H1 (cell line): ENCODE results near the gene RASGRF1. TPM values are rescaled to one million over a fixed set of nuclear protein-coding genes. Genes with fewer than 3 reads are reported as not detected.

ENCODE experiments used
- BCL11A ChIP-seq, 2 experiments: IDR thresholded peaks; one replicate each; pipeline ENCODE4 v1.6.1; 2011; ENCODE audit warnings: low read depth in 2 of 2, low read length in 2 of 2, mild to moderate bottlenecking in 2 of 2
- EZH2 ChIP-seq: fragments of 200-600 bp; sonication (generic); IDR thresholded peaks from 2 replicates; pipeline ENCODE4 v1.7.1; 2012; ENCODE audit warnings: low read depth, mild to moderate bottlenecking, moderate library complexity, low read length, inconsistent platforms; ENCODE audit not compliant: severe bottlenecking
- PHF8 ChIP-seq: fragments of 200-600 bp; sonication (generic); conservative IDR thresholded peaks from 2 replicates; pipeline ENCODE4 v1.7.1; 2012; ENCODE audit warnings: low read depth, mild to moderate bottlenecking, inconsistent platforms, low read length, moderate library complexity
- RBBP5 ChIP-seq: IDR thresholded peaks from 2 replicates; pipeline ENCODE4 v1.7.1; 2012; ENCODE audit warnings: low read depth, mild to moderate bottlenecking, inconsistent platforms, low read length, moderate library complexity, borderline replicate concordance
- RFX5 ChIP-seq: IDR thresholded peaks from 2 replicates; pipeline ENCODE4 v1.6.1; 2011; ENCODE audit warnings: low read depth, low read length, improper control_type of control experiment, borderline replicate concordance
- SIN3A ChIP-seq, 2 experiments: IDR thresholded peaks in 1 of 2; conservative IDR thresholded peaks in 1 of 2; 2 replicates each; pipeline ENCODE4 v1.6.1; 2011 to 2012; ENCODE audit warnings: low read length in 2 of 2, improper control_type of control experiment in 1 of 2, low read depth in 1 of 2, mild to moderate bottlenecking in 1 of 2
- SUZ12 ChIP-seq: fragments of 200-600 bp; sonication (generic); IDR thresholded peaks from 2 replicates; pipeline ENCODE4 v1.6.1; 2012; ENCODE audit warnings: mild to moderate bottlenecking, inconsistent platforms, low read length, moderate library complexity, mixed read lengths
- YY1 ChIP-seq: IDR thresholded peaks from 2 replicates; pipeline ENCODE4 v1.6.1; 2011; ENCODE audit warnings: low read depth, mild to moderate bottlenecking, low read length
- ZNF274 ChIP-seq: IDR thresholded peaks from 2 replicates; pipeline ENCODE4 v1.7.0; 2012; ENCODE audit warnings: low read length, borderline replicate concordance; ENCODE audit errors: extremely low read depth
- polyA plus RNA-seq, 7 experiments: library from polyadenylated mRNA; depleted of rRNA in 3 of 7; stranded (reverse) in 5 of 7; unstranded in 2 of 7; fragments of >200 nt in 5 of 7; fragments of 200-250 nt in 2 of 7; gene quantifications; 1 replicate in 5 of 7; 2 replicates in 1 of 7; 4 replicates in 1 of 7; pipeline versions ENCODE4 v1.2.1 to v1.2.3, GENCODE V29; 2011 to 2013; ENCODE audit warnings: missing spikeins in 2 of 7, mixed read lengths in 2 of 7
- total RNA-seq: library from RNA; stranded (reverse); fragmentation: NEBNext Ultra II Directional; extraction: Animal tissue kit (Norgen Biotek cat#: 25700); gene quantifications from 2 replicates; pipeline ENCODE4 v1.2.1, GENCODE V29; 2021
- TF ChIP-seq, protein P1 (sequence below): fragments of 300-600 bp; sonication (generic); IDR thresholded peaks from 2 replicates; pipeline ENCODE4 v1.7.1; 2012; ENCODE audit warnings: low read length, moderate library complexity, mild to moderate bottlenecking, inconsistent platforms; ENCODE audit not compliant: insufficient replicate concordance
- TF ChIP-seq, protein P2 (sequence below): IDR thresholded peaks from 2 replicates; pipeline ENCODE4 v1.6.1; 2011; ENCODE audit warnings: low read depth, mild to moderate bottlenecking, low read length; ENCODE audit not compliant: insufficient read depth

The RASGRF1 gene
- total and polyA plus RNA-seq, 2 of the 8 experiments (the other 6 are each of a cell fraction or from before 2014, with no cell fraction given): 0.42 to 0.67 TPM

DNA sequence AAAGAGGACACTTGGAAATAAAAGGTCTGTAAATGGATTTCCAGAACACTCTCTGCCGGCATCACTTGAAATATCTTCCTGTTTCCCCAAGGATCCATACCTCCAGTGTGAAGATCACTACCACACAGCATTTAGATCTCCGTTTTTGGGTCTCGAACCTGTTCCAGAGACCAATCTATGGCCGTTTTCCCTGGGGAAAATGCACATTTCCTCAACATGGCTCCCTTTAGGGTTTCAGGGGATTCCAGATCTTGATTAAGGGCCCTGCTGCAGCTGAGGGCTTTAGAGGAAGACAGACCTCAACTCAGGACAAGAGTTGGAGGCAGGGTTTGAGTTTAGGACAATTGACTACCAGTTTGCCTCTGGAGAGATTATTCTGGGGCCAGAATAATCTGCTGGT is 147.8 kb downstream of the RASGRF1 start (continued):
- TF ChIP-seq, protein P1, sequence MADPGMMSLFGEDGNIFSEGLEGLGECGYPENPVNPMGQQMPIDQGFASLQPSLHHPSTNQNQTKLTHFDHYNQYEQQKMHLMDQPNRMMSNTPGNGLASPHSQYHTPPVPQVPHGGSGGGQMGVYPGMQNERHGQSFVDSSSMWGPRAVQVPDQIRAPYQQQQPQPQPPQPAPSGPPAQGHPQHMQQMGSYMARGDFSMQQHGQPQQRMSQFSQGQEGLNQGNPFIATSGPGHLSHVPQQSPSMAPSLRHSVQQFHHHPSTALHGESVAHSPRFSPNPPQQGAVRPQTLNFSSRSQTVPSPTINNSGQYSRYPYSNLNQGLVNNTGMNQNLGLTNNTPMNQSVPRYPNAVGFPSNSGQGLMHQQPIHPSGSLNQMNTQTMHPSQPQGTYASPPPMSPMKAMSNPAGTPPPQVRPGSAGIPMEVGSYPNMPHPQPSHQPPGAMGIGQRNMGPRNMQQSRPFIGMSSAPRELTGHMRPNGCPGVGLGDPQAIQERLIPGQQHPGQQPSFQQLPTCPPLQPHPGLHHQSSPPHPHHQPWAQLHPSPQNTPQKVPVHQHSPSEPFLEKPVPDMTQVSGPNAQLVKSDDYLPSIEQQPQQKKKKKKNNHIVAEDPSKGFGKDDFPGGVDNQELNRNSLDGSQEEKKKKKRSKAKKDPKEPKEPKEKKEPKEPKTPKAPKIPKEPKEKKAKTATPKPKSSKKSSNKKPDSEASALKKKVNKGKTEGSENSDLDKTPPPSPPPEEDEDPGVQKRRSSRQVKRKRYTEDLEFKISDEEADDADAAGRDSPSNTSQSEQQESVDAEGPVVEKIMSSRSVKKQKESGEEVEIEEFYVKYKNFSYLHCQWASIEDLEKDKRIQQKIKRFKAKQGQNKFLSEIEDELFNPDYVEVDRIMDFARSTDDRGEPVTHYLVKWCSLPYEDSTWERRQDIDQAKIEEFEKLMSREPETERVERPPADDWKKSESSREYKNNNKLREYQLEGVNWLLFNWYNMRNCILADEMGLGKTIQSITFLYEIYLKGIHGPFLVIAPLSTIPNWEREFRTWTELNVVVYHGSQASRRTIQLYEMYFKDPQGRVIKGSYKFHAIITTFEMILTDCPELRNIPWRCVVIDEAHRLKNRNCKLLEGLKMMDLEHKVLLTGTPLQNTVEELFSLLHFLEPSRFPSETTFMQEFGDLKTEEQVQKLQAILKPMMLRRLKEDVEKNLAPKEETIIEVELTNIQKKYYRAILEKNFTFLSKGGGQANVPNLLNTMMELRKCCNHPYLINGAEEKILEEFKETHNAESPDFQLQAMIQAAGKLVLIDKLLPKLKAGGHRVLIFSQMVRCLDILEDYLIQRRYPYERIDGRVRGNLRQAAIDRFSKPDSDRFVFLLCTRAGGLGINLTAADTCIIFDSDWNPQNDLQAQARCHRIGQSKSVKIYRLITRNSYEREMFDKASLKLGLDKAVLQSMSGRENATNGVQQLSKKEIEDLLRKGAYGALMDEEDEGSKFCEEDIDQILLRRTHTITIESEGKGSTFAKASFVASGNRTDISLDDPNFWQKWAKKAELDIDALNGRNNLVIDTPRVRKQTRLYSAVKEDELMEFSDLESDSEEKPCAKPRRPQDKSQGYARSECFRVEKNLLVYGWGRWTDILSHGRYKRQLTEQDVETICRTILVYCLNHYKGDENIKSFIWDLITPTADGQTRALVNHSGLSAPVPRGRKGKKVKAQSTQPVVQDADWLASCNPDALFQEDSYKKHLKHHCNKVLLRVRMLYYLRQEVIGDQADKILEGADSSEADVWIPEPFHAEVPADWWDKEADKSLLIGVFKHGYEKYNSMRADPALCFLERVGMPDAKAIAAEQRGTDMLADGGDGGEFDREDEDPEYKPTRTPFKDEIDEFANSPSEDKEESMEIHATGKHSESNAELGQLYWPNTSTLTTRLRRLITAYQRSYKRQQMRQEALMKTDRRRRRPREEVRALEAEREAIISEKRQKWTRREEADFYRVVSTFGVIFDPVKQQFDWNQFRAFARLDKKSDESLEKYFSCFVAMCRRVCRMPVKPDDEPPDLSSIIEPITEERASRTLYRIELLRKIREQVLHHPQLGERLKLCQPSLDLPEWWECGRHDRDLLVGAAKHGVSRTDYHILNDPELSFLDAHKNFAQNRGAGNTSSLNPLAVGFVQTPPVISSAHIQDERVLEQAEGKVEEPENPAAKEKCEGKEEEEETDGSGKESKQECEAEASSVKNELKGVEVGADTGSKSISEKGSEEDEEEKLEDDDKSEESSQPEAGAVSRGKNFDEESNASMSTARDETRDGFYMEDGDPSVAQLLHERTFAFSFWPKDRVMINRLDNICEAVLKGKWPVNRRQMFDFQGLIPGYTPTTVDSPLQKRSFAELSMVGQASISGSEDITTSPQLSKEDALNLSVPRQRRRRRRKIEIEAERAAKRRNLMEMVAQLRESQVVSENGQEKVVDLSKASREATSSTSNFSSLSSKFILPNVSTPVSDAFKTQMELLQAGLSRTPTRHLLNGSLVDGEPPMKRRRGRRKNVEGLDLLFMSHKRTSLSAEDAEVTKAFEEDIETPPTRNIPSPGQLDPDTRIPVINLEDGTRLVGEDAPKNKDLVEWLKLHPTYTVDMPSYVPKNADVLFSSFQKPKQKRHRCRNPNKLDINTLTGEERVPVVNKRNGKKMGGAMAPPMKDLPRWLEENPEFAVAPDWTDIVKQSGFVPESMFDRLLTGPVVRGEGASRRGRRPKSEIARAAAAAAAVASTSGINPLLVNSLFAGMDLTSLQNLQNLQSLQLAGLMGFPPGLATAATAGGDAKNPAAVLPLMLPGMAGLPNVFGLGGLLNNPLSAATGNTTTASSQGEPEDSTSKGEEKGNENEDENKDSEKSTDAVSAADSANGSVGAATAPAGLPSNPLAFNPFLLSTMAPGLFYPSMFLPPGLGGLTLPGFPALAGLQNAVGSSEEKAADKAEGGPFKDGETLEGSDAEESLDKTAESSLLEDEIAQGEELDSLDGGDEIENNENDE: no peak
- no peak for TF ChIP-seq PHF8
- TF ChIP-seq ZNF274: no peak
- TF ChIP-seq BCL11A (IDR thresholded peaks at IDR 0.05; ENCODE audit: low read depth in 2 of 2, low read length in 2 of 2): no peak
- TF ChIP-seq SIN3A (conservative IDR thresholded peaks at IDR 0.05 in 1 of 2, IDR thresholded peaks at IDR 0.05 in 1 of 2; ENCODE audit: low read depth in 1 of 2, low read length in 2 of 2): no peak
- no peak for TF ChIP-seq RFX5
- TF ChIP-seq, protein P2, sequence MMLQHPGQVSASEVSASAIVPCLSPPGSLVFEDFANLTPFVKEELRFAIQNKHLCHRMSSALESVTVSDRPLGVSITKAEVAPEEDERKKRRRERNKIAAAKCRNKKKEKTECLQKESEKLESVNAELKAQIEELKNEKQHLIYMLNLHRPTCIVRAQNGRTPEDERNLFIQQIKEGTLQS: no peak
- no peak for TF ChIP-seq RBBP5
- TF ChIP-seq EZH2: no peak
- no peak for TF ChIP-seq YY1
- TF ChIP-seq SUZ12: no peak
